GM21526 (cell line): Measurements from ENCODE around the gene RPL39L.
A peak's percentile ranks its signal among the peaks of the same experiment; 100 is the strongest.
"Not testable (repeated sequence)": the region's sequence is repeated elsewhere in the genome, so short reads cannot be mapped to it uniquely, and the experiment has no call there.

ENCODE experiments used
- ATAC-seq: cut with Tn5 transposase; IDR thresholded peaks from one replicate; pipeline ENCODE4 v1.9.1; 2021; ENCODE audit warnings: moderate library complexity; ENCODE audit not compliant: unreplicated experiment, low FRiP score

RPL39L gene

GRCh38 chr3:187139126-187139894 lies at the start of gene RPL39L:
TSS of gene RPL39L (minus strand) at chr3:187139496. CDS start at chr3:187121300, 18,196 bp downstream.
- ATAC-seq: peak; percentile 96

GRCh38 chr3:187188931-187189330 lies 49.6 kb upstream of the RPL39L start:
- ATAC-seq: no peak

- ATAC-seq: no peak
These were observed 47.6 kb upstream of the RPL39L start for GRCh38 chr3:187186801-187187421.

GRCh38 chr3:187186375-187186774 lies 47.1 kb upstream of the RPL39L start:
- no peak for ATAC-seq

- ATAC-seq: no peak
These were observed 46.5 kb upstream of the RPL39L start for GRCh38 chr3:187185759-187186158.

GRCh38 chr3:187183903-187184302 lies 44.6 kb upstream of the RPL39L start:
- no peak for ATAC-seq

GRCh38 chr3:187183210-187183862 lies 44.0 kb upstream of the RPL39L start:
- ATAC-seq: no peak

- ATAC-seq: no peak
These were observed 42.3 kb upstream of the RPL39L start for GRCh38 chr3:187181454-187182170.

- no peak for ATAC-seq
These were observed 33.6 kb upstream of the RPL39L start for GRCh38 chr3:187172929-187173328.

- not testable (repeated sequence) for ATAC-seq
These were observed 31.6 kb upstream of the RPL39L start for GRCh38 chr3:187170911-187171310.

- ATAC-seq: no peak
These were observed 30.1 kb upstream of the RPL39L start for GRCh38 chr3:187169231-187169960.

GRCh38 chr3:187167777-187168176 lies 28.5 kb upstream of the RPL39L start:
- no peak for ATAC-seq

GRCh38 chr3:187166750-187167149 lies 27.5 kb upstream of the RPL39L start:
- ATAC-seq: no peak

- ATAC-seq: no peak
These were observed 25.8 kb upstream of the RPL39L start for GRCh38 chr3:187165144-187165543.

GRCh38 chr3:187162265-187162953 lies 23.1 kb upstream of the RPL39L start:
- ATAC-seq: no peak

GRCh38 chr3:187161556-187161955 lies 22.3 kb upstream of the RPL39L start:
- no peak for ATAC-seq

GRCh38 chr3:187150599-187150998 lies 11.3 kb upstream of the RPL39L start:
- ATAC-seq: no peak

GRCh38 chr3:187150186-187150585 lies 10.9 kb upstream of the RPL39L start:
- ATAC-seq: no peak

GRCh38 chr3:187146389-187146788 lies 7.1 kb upstream of the RPL39L start:
- no peak for ATAC-seq
